HCT116 (cell line): ENCODE measurements around the gene PPP1R11. TPM values are rescaled to one million over a fixed set of nuclear protein-coding genes. Genes with fewer than 3 reads are reported as not detected.

ENCODE experiments used
- ATAC-seq: fragments of 200-7000 bp; cut with Tn5 transposase; 2 replicates; pipeline ENCODE4 v1.9.1; 2020; ENCODE audit warnings: mild to moderate bottlenecking, moderate library complexity
- BruUV-seq: library from RNA; stranded (reverse); fragments of 400-500 nt; replicated peaks from 2 replicates; lab custom pipeline; 2021; lab: Mats Ljungman, UMichigan
- CTCF ChIA-PET: fragments of 300-600 bp; sonication (Branson Sonifier 250); formaldehyde crosslinking; loops from one replicate; lab custom pipeline; 2021; ENCODE audit warnings: antibody characterized with exemption; lab: Charles Lee
- POLR2A ChIA-PET: fragments of 300-600, 350-600 bp; sonication (Branson Sonifier 250); formaldehyde crosslinking; loops from one replicate; lab custom pipeline; 2021; ENCODE audit warnings: antibody characterized with exemption; lab: Charles Lee
- RAD21 ChIA-PET, 2 experiments: fragments of 300-600 bp; sonication (Branson Sonifier 250); formaldehyde crosslinking; loops; one replicate each; lab custom pipeline; 2023; ENCODE audit warnings: low total read pairs in 2 of 2; ENCODE audit not compliant: uncharacterized antibody in 2 of 2, unreplicated experiment in 2 of 2, low non-redundant PET in 1 of 2; lab: Charles Lee
- DNase-seq: peaks from one replicate; pipeline ENCODE4 v3.0.0-alpha.2; 2010; ENCODE audit warnings: low read depth, low spot score
- H2AFZ ChIP-seq: fragments of 200-600 bp; shearing (Covaris generic), sonication (generic); 2 replicates; pipeline ENCODE4 v1.6.1; 2017; ENCODE audit warnings: low read depth, mixed run types, mixed read lengths, antibody characterized with exemption, low read length; ENCODE audit not compliant: poor library complexity, severe bottlenecking
- H3K27ac ChIP-seq: 2 replicates; pipeline ENCODE4 v1.5.1; 2012; ENCODE audit warnings: low read depth, low read length
- H3K27me3 ChIP-seq: fragments of 200-600 bp; sonication (generic); 2 replicates; pipeline ENCODE4 v1.6.1; 2016; ENCODE audit warnings: mixed run types, low read length, mixed read lengths; ENCODE audit not compliant: insufficient read depth
- H3K36me3 ChIP-seq, 2 experiments: fragments of 200-500 bp in 1 of 2; fragments of 200-600 bp in 1 of 2; sonication (Bioruptor generic) in 1 of 2; sonication (generic) in 1 of 2; 2 replicates each; pipeline versions ENCODE4 v1.5.1 to v1.6.1; 2014 to 2016; ENCODE audit warnings: low read length in 2 of 2, inconsistent platforms in 1 of 2, mixed read lengths in 1 of 2, mixed run types in 1 of 2; ENCODE audit not compliant: insufficient read depth in 2 of 2, control insufficient read depth in 1 of 2
- H3K4me1 ChIP-seq, 2 experiments: fragments of 200-600 bp in 1 of 2; sonication (generic) in 1 of 2; 2 replicates each; pipeline versions ENCODE4 v1.5.1 to v1.6.1; 2012 to 2017; ENCODE audit warnings: low read length in 2 of 2, inconsistent platforms in 1 of 2, mild to moderate bottlenecking in 1 of 2, mixed read lengths in 1 of 2, mixed run types in 1 of 2, moderate library complexity in 1 of 2; ENCODE audit not compliant: insufficient read depth in 2 of 2, control insufficient read depth in 1 of 2
- H3K4me2 ChIP-seq: fragments of 200-600 bp; sonication (generic); 2 replicates; pipeline ENCODE4 v1.6.1; 2017; ENCODE audit warnings: mixed run types, low read length, mixed read lengths
- H3K4me3 ChIP-seq, 2 experiments: fragments of 200-600 bp in 1 of 2; sonication (generic) in 1 of 2; replicated peaks in 1 of 2; 2 replicates each; pipeline ENCODE4 v1.5.1; 2011 to 2016; ENCODE audit warnings: low read length in 2 of 2, control low read depth in 1 of 2, low read depth in 1 of 2, mild to moderate bottlenecking in 1 of 2, mixed read lengths in 1 of 2, mixed run types in 1 of 2
- H3K79me2 ChIP-seq: fragments of 200-600 bp; sonication (generic); 2 replicates; pipeline ENCODE4 v1.6.1; 2017; ENCODE audit warnings: mild to moderate bottlenecking, mixed run types, low read length, moderate library complexity, mixed read lengths; ENCODE audit not compliant: insufficient read depth
- H3K9ac ChIP-seq: fragments of 200-600 bp; sonication (generic); 2 replicates; pipeline ENCODE4 v1.6.1; 2016; ENCODE audit warnings: low read length, mixed read lengths
- H3K9me2 ChIP-seq: fragments of 200-600 bp; sonication (generic), shearing (Covaris generic); 2 replicates; pipeline ENCODE4 v1.6.1; 2017; ENCODE audit warnings: mixed run types, mild to moderate bottlenecking, moderate library complexity; ENCODE audit not compliant: insufficient read depth
- H3K9me3 ChIP-seq, 2 experiments: fragments of 200-500 bp in 1 of 2; fragments of 200-600 bp in 1 of 2; sonication (Bioruptor generic) in 1 of 2; sonication (generic) in 1 of 2; 2 replicates each; pipeline ENCODE4 v1.6.1; 2014 to 2017; ENCODE audit warnings: low read length in 2 of 2, mixed read lengths in 2 of 2, inconsistent platforms in 1 of 2, low read depth in 1 of 2, mild to moderate bottlenecking in 1 of 2, mixed run types in 1 of 2, moderate library complexity in 1 of 2; ENCODE audit not compliant: control insufficient read depth in 1 of 2, insufficient read depth in 1 of 2
- H4K20me1 ChIP-seq: fragments of 200-600 bp; sonication (generic), shearing (Covaris generic); 2 replicates; pipeline ENCODE4 v1.6.1; 2017; ENCODE audit warnings: mixed run types, mild to moderate bottlenecking, moderate library complexity; ENCODE audit not compliant: insufficient read depth
- CBX3 ChIP-seq: IDR thresholded peaks from 2 replicates; pipeline ENCODE4 v1.6.1; 2012; ENCODE audit warnings: low read depth
- CEBPB ChIP-seq: IDR thresholded peaks from 2 replicates; pipeline ENCODE4 v1.6.1; 2012; ENCODE audit warnings: low read depth
- EGR1 ChIP-seq: IDR thresholded peaks from 2 replicates; pipeline ENCODE4 v1.6.1; 2012; ENCODE audit warnings: low read depth
- ELF1 ChIP-seq: IDR thresholded peaks from 2 replicates; pipeline ENCODE4 v1.6.1; 2012; ENCODE audit warnings: low read depth, borderline replicate concordance
- EZH2 ChIP-seq: fragments of 200-600 bp; sonication (generic); IDR thresholded peaks from 2 replicates; pipeline ENCODE4 v1.6.1; 2017; ENCODE audit warnings: antibody characterized with exemption, mixed run types
- FOSL1 ChIP-seq: IDR thresholded peaks from 2 replicates; pipeline ENCODE4 v1.6.1; 2012; ENCODE audit warnings: low read depth
- JUND ChIP-seq: IDR thresholded peaks from 2 replicates; pipeline ENCODE4 v1.6.1; 2012
- POLR2A ChIP-seq: IDR thresholded peaks from 2 replicates; pipeline ENCODE4 v1.7.0; 2011; ENCODE audit warnings: borderline replicate concordance; ENCODE audit not compliant: insufficient read depth, insufficient read length; ENCODE audit errors: extremely low read depth
- RAD21 ChIP-seq: IDR thresholded peaks from 2 replicates; pipeline ENCODE4 v1.6.1; 2012; ENCODE audit warnings: low read depth, mild to moderate bottlenecking
- SIN3A ChIP-seq: IDR thresholded peaks from 2 replicates; pipeline ENCODE4 v1.6.1; 2012; ENCODE audit warnings: low read depth
- SP1 ChIP-seq: IDR thresholded peaks from 2 replicates; pipeline ENCODE4 v1.6.1; 2012; ENCODE audit warnings: low read depth
- SRF ChIP-seq: IDR thresholded peaks from 2 replicates; pipeline ENCODE4 v1.6.1; 2012; ENCODE audit warnings: low read depth
- TCF7L2 ChIP-seq: IDR thresholded peaks from 2 replicates; pipeline ENCODE4 v1.7.0; 2011; ENCODE audit warnings: borderline replicate concordance, inconsistent platforms; ENCODE audit not compliant: insufficient read depth, insufficient read length; ENCODE audit errors: extremely low read depth
- YY1 ChIP-seq: IDR thresholded peaks from 2 replicates; pipeline ENCODE4 v1.6.1; 2011; ENCODE audit warnings: low read length, low read depth, moderate library complexity, mild to moderate bottlenecking; ENCODE audit not compliant: insufficient replicate concordance; ENCODE audit errors: extremely low read depth
- ZNF274 ChIP-seq: fragments of 200-500 bp; sonication (Bioruptor generic); IDR thresholded peaks from 2 replicates; pipeline ENCODE4 v1.6.1; 2014; ENCODE audit warnings: mild to moderate bottlenecking, low read depth, low read length, inconsistent platforms
- intact Hi-C: fragments of 100-400 bp; cut with micrococcal nuclease; formaldehyde crosslinking; loops from 2 replicates; pipeline ENCODE4 v1.10.0; 2022
- total RNA-seq: library from RNA; stranded (reverse); gene quantifications from one replicate; pipeline ENCODE4 v1.2.1, GENCODE V29; 2021; ENCODE audit not compliant: unreplicated experiment
- TF ChIP-seq, protein P1 (sequence below): IDR thresholded peaks from 2 replicates; pipeline ENCODE4 v1.6.1; 2012
- TF ChIP-seq, protein P2 (sequence below): IDR thresholded peaks from 2 replicates; pipeline ENCODE4 v1.6.1; 2012
- TF ChIP-seq, protein P3 (sequence below), 3 experiments: fragments of 200-600 bp in 1 of 3; sonication (generic) in 1 of 3; IDR thresholded peaks in 2 of 3; conservative IDR thresholded peaks in 1 of 3; 2 replicates each; pipeline ENCODE4 v1.5.1; 2012 to 2017; ENCODE audit warnings: low read depth in 2 of 3, low read length in 2 of 3, antibody characterized with exemption in 1 of 3, borderline replicate concordance in 1 of 3, control low read depth in 1 of 3, mild to moderate bottlenecking in 1 of 3, mixed read lengths in 1 of 3, mixed run types in 1 of 3, moderate library complexity in 1 of 3; ENCODE audit not compliant: insufficient read depth in 1 of 3
- TF ChIP-seq, protein P4 (sequence below): IDR thresholded peaks from 2 replicates; pipeline ENCODE4 v1.6.1; 2011; ENCODE audit warnings: mild to moderate bottlenecking, low read length, moderate library complexity; ENCODE audit not compliant: insufficient replicate concordance; ENCODE audit errors: extremely low read depth

Gene PPP1R11
- total RNA-seq, 1 experiment from 2014 or later, result 29.3 TPM

DNA sequence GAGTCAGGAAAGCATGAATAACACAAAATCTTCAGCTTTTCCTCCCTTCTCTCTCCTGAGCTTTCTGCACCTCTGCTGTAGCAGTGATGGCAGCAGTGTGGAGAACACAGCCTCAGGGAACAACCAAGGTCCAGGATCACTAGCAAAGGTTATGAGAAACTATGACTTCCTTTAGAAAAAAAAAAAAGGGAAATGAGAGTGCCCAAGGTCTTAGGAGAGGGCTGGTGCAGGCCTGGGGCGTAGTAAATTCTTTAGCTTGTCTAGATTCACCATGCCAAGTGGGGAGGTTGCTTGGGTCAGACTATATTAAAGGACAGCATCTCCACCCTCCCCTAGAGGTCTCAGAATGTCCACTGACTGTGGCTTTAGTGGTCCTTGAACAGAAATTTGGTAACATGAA is 46.4 kb upstream of the PPP1R11 start:
- intact Hi-C loops, result no loop called here
- Histone ChIP-seq H4K20me1 (no peaks in the 10 kb centered on the region), H3K4me2 (no peak overlapping the region), H3K9me2 (no peaks in the 10 kb centered on the region), H3K9ac (no peak overlapping the region), H3K27me3 (no peaks in the 10 kb centered on the region), H2AFZ (no peak overlapping the region), H3K4me3 (no peak overlapping the region), H3K27ac (no peak overlapping the region), H3K79me2 (no peaks in the 10 kb centered on the region), H3K9me3 (no peaks in the 10 kb centered on the region), H3K36me3 (no peaks in the 10 kb centered on the region), H3K4me1 (peaks cover 0 to 5% of the 10 kb centered on the region in 2 experiments; a peak in 1 of 4 replicates)
- ChIA-PET CTCF (no interaction called here), POLR2A (no interaction called here), RAD21 (no interaction called here)
- DNase-seq (no peak), ATAC-seq (no peak)
- BruUV-seq, result no TSS peak
- no peak for TF ChIP-seq FOSL1
- TF ChIP-seq, protein P1, sequence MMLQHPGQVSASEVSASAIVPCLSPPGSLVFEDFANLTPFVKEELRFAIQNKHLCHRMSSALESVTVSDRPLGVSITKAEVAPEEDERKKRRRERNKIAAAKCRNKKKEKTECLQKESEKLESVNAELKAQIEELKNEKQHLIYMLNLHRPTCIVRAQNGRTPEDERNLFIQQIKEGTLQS, result no peak
- TF ChIP-seq, protein P2, sequence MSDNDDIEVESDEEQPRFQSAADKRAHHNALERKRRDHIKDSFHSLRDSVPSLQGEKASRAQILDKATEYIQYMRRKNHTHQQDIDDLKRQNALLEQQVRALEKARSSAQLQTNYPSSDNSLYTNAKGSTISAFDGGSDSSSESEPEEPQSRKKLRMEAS, result no peak
- TF ChIP-seq ZNF274, result no peak
- TF ChIP-seq EZH2, result no peak
- TF ChIP-seq YY1, result no peak
- no peak for TF ChIP-seq SRF
- no peak for TF ChIP-seq CBX3
- TF ChIP-seq SP1, result no peak
- TF ChIP-seq EGR1, result no peak
- no peak for TF ChIP-seq POLR2A
- TF ChIP-seq CEBPB, result no peak
- no peak for TF ChIP-seq ELF1
- no peak for TF ChIP-seq TCF7L2
- no peak for TF ChIP-seq RAD21
- no peak for TF ChIP-seq JUND
- TF ChIP-seq, protein P3, sequence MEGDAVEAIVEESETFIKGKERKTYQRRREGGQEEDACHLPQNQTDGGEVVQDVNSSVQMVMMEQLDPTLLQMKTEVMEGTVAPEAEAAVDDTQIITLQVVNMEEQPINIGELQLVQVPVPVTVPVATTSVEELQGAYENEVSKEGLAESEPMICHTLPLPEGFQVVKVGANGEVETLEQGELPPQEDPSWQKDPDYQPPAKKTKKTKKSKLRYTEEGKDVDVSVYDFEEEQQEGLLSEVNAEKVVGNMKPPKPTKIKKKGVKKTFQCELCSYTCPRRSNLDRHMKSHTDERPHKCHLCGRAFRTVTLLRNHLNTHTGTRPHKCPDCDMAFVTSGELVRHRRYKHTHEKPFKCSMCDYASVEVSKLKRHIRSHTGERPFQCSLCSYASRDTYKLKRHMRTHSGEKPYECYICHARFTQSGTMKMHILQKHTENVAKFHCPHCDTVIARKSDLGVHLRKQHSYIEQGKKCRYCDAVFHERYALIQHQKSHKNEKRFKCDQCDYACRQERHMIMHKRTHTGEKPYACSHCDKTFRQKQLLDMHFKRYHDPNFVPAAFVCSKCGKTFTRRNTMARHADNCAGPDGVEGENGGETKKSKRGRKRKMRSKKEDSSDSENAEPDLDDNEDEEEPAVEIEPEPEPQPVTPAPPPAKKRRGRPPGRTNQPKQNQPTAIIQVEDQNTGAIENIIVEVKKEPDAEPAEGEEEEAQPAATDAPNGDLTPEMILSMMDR (IDR thresholded peaks at IDR 0.05 in 2 of 3, conservative IDR thresholded peaks at IDR 0.05 in 1 of 3; ENCODE audit: borderline replicate concordance in 1 of 3, insufficient read depth in 1 of 3, low read depth in 2 of 3, low read length in 2 of 3), result no peak
- TF ChIP-seq, protein P4, sequence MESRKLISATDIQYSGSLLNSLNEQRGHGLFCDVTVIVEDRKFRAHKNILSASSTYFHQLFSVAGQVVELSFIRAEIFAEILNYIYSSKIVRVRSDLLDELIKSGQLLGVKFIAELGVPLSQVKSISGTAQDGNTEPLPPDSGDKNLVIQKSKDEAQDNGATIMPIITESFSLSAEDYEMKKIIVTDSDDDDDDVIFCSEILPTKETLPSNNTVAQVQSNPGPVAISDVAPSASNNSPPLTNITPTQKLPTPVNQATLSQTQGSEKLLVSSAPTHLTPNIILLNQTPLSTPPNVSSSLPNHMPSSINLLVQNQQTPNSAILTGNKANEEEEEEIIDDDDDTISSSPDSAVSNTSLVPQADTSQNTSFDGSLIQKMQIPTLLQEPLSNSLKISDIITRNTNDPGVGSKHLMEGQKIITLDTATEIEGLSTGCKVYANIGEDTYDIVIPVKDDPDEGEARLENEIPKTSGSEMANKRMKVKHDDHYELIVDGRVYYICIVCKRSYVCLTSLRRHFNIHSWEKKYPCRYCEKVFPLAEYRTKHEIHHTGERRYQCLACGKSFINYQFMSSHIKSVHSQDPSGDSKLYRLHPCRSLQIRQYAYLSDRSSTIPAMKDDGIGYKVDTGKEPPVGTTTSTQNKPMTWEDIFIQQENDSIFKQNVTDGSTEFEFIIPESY, result no peak
- TF ChIP-seq SIN3A, result no peak
